ENCODE results near the gene TMED5.
"Not testable (repeated sequence)": the region's sequence is repeated elsewhere in the genome, so short reads cannot be mapped to it uniquely, and the experiment has no call there.

The TMED5 gene

DNA sequence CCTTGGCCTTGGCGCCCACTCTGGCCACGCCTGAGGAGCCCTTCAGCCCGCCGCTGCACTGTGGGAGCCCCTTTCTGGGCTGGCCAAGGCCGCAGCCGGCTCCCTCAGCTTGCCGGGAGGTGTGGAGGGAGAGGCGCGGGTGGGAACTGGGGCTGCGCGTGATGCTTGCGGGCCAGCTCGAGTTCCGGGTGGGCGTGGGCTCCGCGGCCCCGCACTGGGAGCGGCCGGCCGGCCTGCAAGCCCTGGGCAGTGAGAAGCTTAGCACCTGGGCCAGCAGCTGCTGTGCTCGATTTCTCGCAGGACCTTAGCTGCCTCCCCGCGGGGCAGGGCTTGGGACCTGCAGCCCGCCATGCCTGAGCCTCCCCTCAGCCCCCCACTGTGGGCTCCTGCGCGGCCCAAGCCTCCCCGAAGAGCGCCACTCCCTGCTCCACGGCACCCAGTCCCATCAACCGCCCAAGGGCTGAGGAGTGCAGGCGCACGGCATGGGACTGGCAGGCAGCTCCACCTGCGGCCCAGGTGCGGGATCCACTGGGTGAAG lies 10.0 kb downstream of the TMED5 start:
- DNase-seq = not testable (repeated sequence)

DNA sequence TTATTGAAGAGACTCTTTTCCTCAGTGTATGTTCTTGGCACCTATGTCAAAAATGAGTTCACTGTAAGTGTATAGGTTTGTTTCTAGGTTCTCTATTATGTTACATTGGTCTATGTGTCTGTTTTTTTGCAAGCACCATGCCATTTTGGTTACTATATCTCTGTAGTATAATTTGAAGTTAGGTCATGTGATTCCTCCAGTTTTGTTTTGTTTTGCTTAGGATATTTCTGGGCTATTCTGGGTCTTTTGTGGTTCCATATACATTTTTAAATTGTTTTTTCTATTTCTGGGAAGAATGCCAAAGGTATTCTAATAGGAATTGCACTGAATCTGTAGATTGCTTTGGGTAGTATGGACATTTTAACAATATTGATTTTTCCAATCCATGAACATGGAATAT lies 13.2 kb downstream of the TMED5 start:
- DNase-seq = no peak

DNA sequence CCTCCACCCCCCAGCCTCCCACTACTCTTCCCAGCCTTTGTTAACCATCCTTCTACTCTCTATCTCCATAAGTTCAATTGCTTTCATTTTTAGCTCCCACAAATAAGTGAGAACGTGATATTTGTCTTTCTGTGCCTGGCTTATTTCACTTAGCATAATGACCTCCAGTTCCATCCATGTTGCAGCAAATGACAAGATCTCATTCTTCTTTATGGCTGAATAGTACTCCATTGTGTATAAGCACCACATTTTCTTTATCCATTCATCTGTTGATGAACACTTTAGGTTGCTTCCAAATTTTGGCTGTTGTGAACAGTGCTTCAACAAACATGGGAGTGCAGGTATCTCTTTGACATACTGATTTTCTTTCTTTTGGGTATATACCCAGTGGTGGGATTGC lies 14.3 kb downstream of the TMED5 start:
- not testable (repeated sequence) for DNase-seq

- no peak for DNase-seq
Measured at GRCh38 chr1:93164816-93165215, 15.4 kb downstream of the TMED5 start.

DNA sequence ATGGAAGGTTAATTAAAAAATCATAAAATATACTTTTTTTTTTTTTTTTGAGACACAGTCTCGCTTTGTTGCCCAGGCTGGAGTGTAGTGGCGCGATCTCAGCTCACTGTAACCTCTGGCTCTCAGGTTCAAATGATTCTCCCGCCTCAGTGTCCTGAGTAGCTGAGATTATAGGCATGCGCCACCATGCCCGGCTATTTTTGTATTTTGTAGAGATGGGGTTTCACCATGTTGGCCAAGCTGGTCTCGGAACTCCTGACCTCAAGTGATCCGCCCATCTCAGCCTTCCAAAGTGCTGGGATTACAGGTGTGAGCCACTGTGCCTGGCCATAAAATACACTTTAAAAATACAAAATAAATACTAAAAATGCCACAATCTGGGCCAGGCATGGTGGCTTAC lies 16.9 kb downstream of the TMED5 start:
- DNase-seq = not testable (repeated sequence)

GRCh38 chr1:93159337-93159736 lies 20.9 kb downstream of the TMED5 start:
- DNase-seq = no peak

- DNase-seq = no peak
Measured at GRCh38 chr1:93155335-93155734, 24.9 kb downstream of the TMED5 start.

DNA sequence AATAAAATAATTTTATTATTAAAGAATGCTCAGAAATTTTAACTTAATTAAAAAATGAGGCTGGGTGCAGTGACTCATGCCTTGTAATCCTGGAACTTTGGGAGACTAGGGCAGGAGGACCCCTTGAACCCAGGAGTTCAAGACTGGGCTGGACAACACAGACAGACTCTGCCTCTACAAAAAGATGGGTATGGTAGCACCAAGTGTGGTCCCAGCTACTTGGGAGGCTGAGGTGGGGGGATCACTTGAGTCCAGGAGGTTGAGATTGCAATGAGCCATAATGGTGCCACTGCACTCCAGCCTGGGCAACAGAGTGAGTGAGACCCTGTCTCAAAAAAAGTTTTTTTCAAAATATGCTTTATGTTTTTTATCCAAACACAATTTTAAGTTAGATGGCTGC lies 25.3 kb downstream of the TMED5 start:
- DNase-seq = no peak

DNA sequence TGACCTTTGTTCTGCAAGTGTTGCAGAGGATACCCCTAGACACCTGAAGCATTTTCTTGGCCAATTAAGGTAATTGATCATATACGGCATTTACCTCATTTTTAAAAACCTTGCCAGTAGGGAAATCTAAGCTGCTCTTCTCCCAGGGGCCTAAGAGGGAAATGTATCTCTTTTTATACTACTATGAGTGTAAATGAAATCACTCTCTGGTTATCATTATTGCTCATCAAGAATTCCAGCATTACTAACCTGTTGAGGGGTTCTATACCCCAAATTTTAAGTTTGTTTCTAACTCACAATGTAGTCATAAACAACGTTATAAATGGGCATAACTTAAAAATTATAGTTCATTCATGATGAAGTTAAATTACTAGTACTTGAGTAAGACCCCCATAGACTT lies 27.4 kb downstream of the TMED5 start:
- DNase-seq = no peak

DNA sequence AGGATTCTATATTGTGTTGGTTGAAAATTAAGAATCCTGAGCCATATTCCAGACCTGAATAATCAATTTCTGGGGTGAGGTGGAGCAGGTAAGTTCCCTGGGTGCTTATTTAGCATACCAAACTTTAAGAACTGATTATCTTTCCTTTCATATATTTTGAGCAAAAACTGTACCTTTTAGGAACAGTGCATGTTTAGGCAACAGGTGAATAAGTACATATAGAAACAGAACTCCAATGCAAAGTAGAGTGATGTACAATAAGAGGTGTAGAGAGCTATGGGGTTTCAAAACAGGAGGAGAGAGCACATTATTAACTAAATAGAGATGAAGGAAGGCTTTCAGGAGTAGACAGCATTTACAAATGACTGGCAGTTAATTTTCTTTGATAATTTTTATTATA lies 28.7 kb downstream of the TMED5 start:
- DNase-seq = no peak

DNA sequence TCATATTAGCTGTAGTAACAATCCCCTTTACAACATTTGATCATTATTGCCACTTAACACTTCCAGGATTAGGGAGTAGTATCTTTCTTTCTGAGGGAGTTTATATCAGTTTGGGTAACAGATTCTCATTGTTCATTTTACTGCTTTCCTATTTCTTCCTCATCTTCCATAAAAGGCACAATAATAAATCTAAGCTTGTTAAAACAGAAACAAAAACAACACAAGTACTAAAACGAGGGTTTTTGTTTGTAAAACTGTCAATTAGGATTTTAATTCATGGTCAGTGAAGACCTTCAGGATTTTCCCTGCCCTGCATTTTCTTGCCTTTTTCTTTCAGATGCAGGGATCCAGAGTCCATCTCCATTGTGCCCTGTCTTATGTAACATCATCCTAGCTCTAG lies 29.5 kb downstream of the TMED5 start:
- no peak for DNase-seq

DNA sequence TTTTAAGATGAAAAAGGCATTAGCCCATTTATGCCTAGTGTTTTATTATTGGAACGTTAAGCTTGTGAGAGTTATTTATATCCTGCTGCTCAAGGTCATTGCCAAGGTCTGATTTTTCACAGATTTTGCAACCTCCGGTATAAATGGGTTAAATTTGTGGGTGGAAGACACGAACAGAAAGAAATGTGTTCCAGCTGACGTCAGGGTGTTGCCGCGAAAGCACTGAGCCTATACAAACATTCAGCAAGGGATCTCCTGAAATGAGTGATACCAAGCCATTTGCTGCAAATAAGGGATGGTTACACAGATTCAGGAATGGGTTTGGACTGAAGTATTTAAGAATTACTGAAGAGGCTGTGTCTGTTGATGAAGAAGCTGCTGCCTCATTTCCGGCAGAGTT lies 32.2 kb downstream of the TMED5 start:
- no peak for DNase-seq

GRCh38 chr1:93143769-93144168 lies 36.4 kb downstream of the TMED5 start:
- DNase-seq = no peak

- no peak for DNase-seq
Measured at GRCh38 chr1:93143136-93143535, 37.1 kb downstream of the TMED5 start.

- no peak for DNase-seq
Measured at GRCh38 chr1:93142161-93142560, 38.1 kb downstream of the TMED5 start.

DNA sequence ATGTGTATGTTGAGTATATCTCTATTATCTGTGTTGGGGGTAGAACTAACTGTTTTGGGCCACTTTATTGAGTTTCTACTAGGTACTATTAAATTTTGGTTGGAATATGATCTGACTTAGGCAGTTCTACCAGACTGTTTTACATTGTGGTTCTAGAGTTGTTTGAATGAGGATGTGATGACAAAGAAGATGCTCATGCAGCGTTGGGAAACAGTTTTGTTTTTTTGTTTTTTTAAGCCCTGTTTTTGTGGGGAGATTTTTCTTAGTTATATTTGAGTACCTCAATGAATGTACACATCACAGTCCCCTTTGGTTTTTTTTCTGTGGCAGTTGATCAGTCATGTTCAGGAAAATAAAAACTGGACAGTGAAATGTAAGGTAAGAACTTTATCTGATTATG lies 40.1 kb downstream of the TMED5 start:
- no peak for DNase-seq

GRCh38 chr1:93137604-93138292 lies 42.5 kb downstream of the TMED5 start:
- DNase-seq = no peak

DNA sequence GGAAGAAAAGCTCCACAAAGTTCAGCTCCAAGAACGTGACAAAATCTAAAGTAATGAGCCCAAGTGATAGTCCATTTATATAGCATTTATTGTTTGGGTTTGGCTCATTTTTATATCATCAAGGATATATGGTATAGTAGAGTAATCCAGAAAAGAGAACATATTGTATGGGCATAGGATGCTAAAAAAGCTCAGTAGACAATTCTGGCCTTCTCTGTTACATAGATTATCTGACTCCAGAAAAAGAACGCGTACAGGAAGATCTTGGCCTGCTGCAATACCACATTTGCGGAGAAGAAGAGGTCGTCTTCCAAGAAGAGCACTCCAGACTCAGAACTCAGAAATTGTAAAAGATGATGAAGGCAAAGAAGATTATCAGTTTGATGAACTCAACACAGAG lies 43.8 kb downstream of the TMED5 start:
- no peak for DNase-seq

DNA sequence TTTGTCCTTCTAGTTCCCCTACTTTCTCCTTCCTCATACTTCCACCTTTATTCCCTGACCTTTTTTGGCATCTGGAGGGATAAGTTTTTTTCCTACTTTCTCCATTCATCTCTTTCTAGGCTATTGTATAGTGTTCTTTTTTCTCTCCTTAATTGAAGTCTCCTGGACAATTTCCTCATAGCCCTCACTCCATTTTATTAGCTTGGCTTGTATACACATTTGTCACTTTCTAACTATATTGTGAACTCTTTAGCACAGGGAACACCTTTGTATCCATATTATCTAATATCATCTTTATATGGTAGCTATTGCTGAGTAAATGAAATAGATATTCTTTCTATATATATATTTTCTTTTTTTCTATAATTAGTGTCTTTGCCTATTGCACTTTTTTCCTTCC lies 47.6 kb downstream of the TMED5 start:
- no peak for DNase-seq

DNA sequence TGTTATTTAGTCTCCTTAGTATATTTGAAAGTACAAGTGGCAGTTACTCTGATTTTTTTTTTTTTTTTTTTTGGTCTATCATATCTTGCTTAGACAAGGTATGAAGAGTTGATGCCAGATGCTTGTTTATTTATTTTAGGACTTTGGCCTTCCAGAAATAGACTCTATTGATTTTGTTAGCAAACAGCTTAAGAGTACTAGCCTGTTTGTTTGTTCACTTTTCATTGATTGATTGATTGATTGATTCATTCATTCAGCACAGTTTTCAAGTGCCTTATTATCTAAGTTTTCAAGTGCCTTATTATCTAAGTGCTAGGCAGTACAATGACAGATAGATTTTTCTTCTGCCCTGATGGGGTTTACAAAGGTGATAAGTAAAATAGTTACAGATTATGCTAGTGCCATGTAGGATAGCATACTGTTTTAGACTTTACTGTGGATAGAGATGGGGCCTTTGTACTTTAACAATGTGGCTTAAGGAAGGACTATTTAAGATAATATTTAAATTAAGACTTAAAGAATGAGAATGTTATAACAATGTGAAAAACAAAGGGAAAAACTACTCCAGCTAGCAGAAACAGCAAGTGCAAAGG lies 50.6 kb downstream of the TMED5 start:
- DNase-seq = no peak

DNA sequence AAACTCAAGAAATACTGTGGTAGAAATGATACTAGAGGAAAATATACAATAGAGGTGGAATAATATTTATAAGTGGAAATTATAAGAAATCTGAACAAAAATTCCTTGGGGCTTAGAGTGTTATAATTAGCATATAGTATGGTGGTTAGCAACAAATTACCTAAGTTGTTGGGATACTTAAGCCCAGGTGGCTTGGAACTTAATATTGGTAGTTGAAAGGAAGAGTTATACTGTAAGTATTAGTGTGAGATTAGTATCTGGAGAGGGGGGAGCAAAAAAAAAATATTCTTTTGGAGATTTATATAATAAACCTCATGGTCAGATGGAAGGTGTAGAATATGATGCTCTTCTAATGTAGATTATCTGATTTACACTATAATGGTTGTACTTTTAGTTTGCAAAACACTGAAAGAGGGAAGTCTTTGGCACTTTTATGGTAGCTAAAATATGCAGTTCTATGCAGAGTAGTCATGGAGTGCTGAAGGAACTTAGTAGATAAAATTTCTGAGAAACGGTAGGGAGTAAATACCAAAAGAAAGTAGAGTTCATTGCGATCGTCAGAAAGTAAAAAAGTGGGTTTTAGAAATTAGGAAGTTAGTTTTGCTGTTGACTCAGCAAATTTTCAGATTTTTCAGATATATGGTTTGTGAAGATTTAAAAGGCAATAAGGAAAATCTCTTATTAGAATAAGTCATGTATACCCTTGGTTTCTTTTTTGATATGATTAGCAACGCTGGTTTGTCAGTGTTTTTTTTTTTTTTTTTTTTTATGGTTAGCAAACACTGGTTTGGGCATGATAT lies 55.5 kb downstream of the TMED5 start:
- DNase-seq = no peak

DNA sequence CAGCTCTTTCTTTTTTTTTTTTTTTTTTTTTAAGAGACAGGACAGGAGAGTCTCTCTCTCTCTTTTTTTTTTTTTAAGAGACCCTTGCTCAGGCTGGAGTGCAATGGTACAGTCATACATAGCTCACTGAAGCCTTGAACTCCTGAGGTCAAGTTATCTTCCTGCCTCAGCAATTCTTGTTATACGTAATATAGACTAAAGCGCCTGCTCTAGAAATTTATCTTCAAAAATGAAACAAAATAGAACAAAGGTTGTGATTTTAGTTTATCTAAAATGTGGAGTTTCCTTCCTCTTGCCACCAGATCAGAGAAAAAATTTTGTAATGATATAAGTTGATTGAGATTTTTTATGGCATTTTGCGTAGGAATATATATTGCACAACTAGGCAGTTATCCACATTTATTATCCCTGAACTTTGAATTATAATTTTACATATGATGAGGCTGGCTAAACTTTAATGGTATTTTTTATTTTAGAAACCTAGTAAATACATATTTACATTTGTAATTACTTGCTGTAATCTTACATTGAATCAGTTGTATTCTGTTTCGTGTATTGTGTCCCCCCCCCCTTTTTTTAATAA lies 56.9 kb downstream of the TMED5 start:
- no peak for DNase-seq

DNA sequence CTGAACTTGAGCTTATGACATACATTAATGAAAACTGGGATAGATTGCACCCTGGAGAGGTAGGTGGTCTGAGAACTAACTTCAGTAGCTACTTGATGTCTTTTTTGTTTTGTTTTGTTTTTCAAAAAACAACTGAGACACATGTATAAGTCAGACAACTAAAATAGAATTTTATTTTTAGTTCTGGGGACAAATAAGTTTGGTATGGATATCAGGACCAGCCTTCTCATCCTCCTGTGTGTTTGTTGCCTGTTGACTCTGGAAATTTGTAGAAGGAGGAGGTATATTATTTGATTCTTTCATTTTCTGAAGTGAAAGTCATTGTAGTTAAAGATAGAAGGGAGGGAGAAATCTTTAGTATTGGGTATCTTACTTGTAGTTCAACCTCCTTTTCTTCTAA lies 59.6 kb downstream of the TMED5 start:
- no peak for DNase-seq

- no peak for DNase-seq
Measured at GRCh38 chr1:93114391-93114790, 65.8 kb downstream of the TMED5 start.
